Measurements from ENCODE around the gene NAALADL2. TPM values are rescaled to one million over a fixed set of nuclear protein-coding genes. Genes with fewer than 3 reads are reported as not detected.

NAALADL2 gene
- total and polyA plus RNA-seq, 7 donors = 0.56 to 3.3 (median 1.6) TPM

- H3K9me3 ChIP-seq = no peaks in the 10 kb centered on the region
- no peaks in the 10 kb centered on the region for H3K27me3 ChIP-seq (ENCODE audit: insufficient read depth in 3 of 3, low read length in 2 of 3)
- DNase-seq = no peak
- no peak overlapping the region for H3K27ac ChIP-seq
- ATAC-seq = no peak
- no peak for TF ChIP-seq CTCF (IDR thresholded peaks at IDR 0.05)
- no peak overlapping the region for H3K4me3 ChIP-seq
- intact Hi-C loops (cut with DNase I) = no loop called here
- WGBS, 3 donors = 89 to 92% (median 91%) methylated on average over 4 of the region's 4 CpGs
- H3K4me1 ChIP-seq = no peaks in the 10 kb centered on the region
- H3K36me3 ChIP-seq (ENCODE audit: insufficient read depth in 1 of 2, low read depth in 1 of 2) = no peaks in the 10 kb centered on the region
Measured at GRCh38 chr3:175312791-175313190, 453.7 kb downstream of the NAALADL2 start.

- H3K4me1 ChIP-seq = no peaks in the 10 kb centered on the region
- no peak overlapping the region for H3K27ac ChIP-seq
- DNase-seq (no peak), ATAC-seq (no peak)
- H3K36me3 ChIP-seq (ENCODE audit: insufficient read depth in 1 of 2, low read depth in 1 of 2) = no peaks in the 10 kb centered on the region
- intact Hi-C loops (cut with DNase I) = no loop called here
- no peak overlapping the region for H3K4me3 ChIP-seq
- H3K9me3 ChIP-seq = no peaks in the 10 kb centered on the region
- WGBS, 3 donors = 47 to 57% (median 50%) methylated on average over 1 of the region's 1 CpG
- no peaks in the 10 kb centered on the region for H3K27me3 ChIP-seq (ENCODE audit: insufficient read depth in 3 of 3, low read length in 2 of 3)
- TF ChIP-seq CTCF (IDR thresholded peaks at IDR 0.05) = no peak
Measured at GRCh38 chr3:175316799-175317198, 457.7 kb downstream of the NAALADL2 start.

GRCh38 chr3:175325440-175325839 lies 466.3 kb downstream of the NAALADL2 start:
- Histone ChIP-seq H3K4me1 (no peaks in the 10 kb centered on the region), H3K27me3 (ENCODE audit: insufficient read depth in 3 of 3, low read length in 2 of 3) (no peaks in the 10 kb centered on the region), H3K36me3 (ENCODE audit: insufficient read depth in 1 of 2, low read depth in 1 of 2) (no peaks in the 10 kb centered on the region), H3K9me3 (no peaks in the 10 kb centered on the region), H3K4me3 (no peak overlapping the region), H3K27ac (no peak overlapping the region)
- intact Hi-C loops (cut with DNase I) = no loop called here
- ATAC-seq (no peak), DNase-seq (no peak)
- 68 to 79% (median 74%) methylated on average over 1 of the region's 1 CpG for WGBS, 3 donors
- TF ChIP-seq CTCF (IDR thresholded peaks at IDR 0.05) = no peak

- H3K4me1 ChIP-seq = no peaks in the 10 kb centered on the region
- no peak overlapping the region for H3K4me3 ChIP-seq
- no peak for DNase-seq
- no peaks in the 10 kb centered on the region for H3K27me3 ChIP-seq (ENCODE audit: insufficient read depth in 3 of 3, low read length in 2 of 3)
- no peak for TF ChIP-seq CTCF (IDR thresholded peaks at IDR 0.05)
- WGBS, 3 donors = 91 to 94% (median 92%) methylated on average over 4 of the region's 4 CpGs
- intact Hi-C loops (cut with DNase I) = no loop called here
- no peaks in the 10 kb centered on the region for H3K36me3 ChIP-seq (ENCODE audit: insufficient read depth in 1 of 2, low read depth in 1 of 2)
- no peak for ATAC-seq
- no peaks in the 10 kb centered on the region for H3K9me3 ChIP-seq
- H3K27ac ChIP-seq = no peak overlapping the region
Measured at GRCh38 chr3:175326041-175326440, 466.9 kb downstream of the NAALADL2 start.

GRCh38 chr3:175329373-175329772 lies 470.2 kb downstream of the NAALADL2 start:
- ATAC-seq (no peak), DNase-seq (no peak)
- no peaks in the 10 kb centered on the region for H3K36me3 ChIP-seq (ENCODE audit: insufficient read depth in 1 of 2, low read depth in 1 of 2)
- 86 to 88% (median 88%) methylated on average over 2 of the region's 2 CpGs for WGBS, 3 donors
- H3K27ac ChIP-seq = no peak overlapping the region
- no peaks in the 10 kb centered on the region for H3K4me1 ChIP-seq
- no peak for TF ChIP-seq CTCF (IDR thresholded peaks at IDR 0.05)
- no peaks in the 10 kb centered on the region for H3K9me3 ChIP-seq
- no peaks in the 10 kb centered on the region for H3K27me3 ChIP-seq (ENCODE audit: insufficient read depth in 3 of 3, low read length in 2 of 3)
- intact Hi-C loops (cut with DNase I) = no loop called here
- no peak overlapping the region for H3K4me3 ChIP-seq

All from psoas muscle (tissue), 8 donors.